Left renal pelvis (tissue), 4 donors: Measurements from ENCODE around the gene IFNGR1. TPM values are rescaled to one million over a fixed set of nuclear protein-coding genes. Genes with fewer than 3 reads are reported as not detected.
"Not testable (repeated sequence)": the region's sequence is repeated elsewhere in the genome, so short reads cannot be mapped to it uniquely, and the experiment has no call there.

ENCODE experiments used
- DNase-seq, 4 donors: peaks; one replicate each; pipeline ENCODE4 v3.0.0-alpha.2; 2013; ENCODE audit warnings: low read depth in 4 of 4, low spot score in 3 of 4
- polyA plus RNA-seq, 4 donors: library from polyadenylated mRNA; unstranded; fragments of 120-200 nt; gene quantifications; one replicate each; pipeline ENCODE4 v1.2.1, GENCODE V29; 2013; ENCODE audit not compliant: insufficient read length in 4 of 4

The IFNGR1 gene
- polyA plus RNA-seq = 10 to 100 TPM; 54.8 to 73.7 (median 62.4) TPM

DNA sequence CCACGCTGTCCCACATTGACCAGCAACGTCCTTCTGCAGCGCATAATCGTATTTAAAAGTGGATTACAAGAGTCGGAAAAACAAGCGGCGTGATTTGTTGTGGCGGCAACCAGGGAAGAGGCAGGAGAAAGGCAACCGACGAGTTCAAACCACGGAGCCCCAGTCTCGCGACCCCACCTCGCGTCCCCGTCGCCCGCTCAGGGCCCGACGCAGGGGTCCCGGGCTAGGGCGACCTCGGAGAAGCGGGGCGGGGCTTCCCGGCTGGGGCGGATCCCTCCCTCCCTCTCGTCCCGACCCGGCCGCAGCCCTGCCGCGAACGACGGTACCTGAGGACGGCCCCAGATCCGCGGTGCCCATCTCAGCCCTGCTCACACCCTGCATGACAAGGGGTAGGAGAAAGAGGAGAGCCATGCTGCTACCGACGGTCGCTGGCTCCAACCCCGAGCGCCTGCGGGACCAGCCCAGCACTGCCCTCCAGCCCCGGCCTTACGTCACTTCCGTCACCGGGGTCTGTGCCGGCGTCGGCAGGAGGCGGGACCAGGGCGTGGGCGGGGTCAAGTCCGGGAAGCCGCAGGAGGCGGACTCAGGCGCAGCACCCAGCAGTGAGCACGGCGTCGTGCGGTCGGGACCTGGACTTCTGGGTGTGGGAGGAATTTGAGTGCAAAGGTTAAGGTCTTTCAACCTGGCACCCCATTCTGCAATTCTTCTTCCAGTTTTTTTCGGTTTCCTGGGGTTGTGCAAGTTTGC, at the start of gene IFNGR1:
TSS of gene IFNGR1 (minus strand) at position 469 of the 747 bp plus-strand sequence. CDS start at position 411, 58 bp downstream.
- DNase-seq = peak; percentile 83 to 91 (median 88)

- DNase-seq = no peak
Measured at GRCh38 chr6:137268911-137269310, 49.7 kb upstream of the IFNGR1 start.

DNA sequence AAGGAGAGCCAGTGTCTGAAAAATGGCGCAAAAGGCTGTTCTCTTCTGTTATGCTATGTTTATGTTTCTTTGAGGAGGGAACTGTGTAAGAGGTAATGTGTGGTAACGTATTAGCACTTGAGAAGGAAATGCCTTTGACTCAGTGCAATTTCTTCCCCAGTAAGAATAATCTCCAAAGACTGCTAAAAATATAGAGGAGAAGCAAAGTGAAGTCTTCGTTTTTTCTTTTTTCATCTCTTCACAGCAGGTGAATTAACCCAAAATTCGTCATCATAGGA, 47.1 kb upstream of the IFNGR1 start:
- no peak for DNase-seq

DNA sequence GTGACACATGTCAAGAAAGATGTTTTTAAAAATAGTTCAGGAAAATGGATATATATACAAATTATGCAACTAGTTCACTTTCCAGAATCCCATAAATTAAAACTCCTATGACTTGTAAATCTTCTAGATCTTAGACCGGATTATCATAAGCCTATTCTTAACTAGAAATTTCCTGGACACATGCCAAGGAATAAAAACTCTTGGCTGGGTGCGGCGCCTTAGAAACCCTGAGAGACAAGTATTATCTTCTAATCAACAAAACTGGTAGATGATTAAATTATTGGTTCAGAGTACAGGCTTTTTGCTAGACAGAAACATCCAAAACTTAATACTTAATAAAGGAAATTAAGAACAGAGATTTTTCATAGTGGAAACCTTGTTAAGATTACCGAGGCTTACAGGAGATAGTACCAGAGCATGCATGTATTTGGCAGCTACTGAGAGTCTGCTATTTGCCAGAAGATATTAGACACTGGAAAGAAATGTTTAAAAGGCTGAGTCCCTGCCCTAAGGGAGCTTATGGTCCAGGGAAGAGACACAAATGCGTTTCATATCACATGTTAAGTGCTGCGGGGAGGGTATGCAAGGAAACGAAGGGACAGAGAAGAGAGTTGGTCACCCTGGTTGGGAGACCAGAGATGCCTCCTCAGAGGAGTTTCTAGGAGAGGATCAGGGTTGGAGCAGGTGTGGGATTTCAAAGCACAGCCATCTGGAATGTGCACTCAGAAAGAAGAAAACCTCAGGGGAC, 46.5 kb upstream of the IFNGR1 start:
- DNase-seq = no peak

DNA sequence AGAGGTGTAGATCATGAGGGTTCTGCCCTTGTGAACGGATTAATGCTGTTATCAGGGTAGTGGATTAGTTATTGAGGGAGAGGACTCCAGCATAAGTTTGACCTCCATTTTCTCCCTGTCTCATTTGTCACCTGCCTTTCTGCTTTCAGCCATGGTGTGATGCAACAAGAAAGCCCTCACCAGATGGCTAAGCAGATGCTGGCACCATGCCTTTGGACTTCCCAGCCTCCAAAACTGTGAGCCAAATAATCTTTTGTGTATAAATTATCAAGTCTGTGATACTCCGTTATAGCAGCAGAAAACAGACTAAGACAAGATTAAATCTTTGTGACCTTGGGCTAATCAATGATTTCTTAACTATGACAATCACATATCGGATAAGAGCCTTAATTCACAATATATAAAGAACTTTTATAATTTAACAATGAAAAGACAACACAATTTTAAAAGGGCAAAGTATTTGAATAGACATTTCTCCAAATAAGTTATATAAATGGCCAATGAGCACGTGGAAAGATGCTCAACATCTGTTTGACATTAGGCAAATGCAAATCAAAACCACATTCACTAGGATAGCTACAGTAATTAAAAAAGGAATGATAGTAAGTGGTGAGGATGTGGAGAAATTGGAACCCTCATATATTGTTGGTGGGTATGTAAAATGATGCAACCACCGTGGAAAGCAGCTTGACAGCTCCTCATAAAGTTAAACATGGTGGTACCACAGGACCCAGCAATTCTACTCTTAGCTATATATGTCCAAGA, 45.3 kb upstream of the IFNGR1 start:
- no peak for DNase-seq

GRCh38 chr6:137261761-137262160, 42.6 kb upstream of the IFNGR1 start:
- no peak for DNase-seq

GRCh38 chr6:137261361-137261760, 42.2 kb upstream of the IFNGR1 start:
- peak in 1 of 4 donors; percentile 27 for DNase-seq

- no peak for DNase-seq
Measured at GRCh38 chr6:137260217-137260616, 41.0 kb upstream of the IFNGR1 start.

- no peak for DNase-seq
Measured at GRCh38 chr6:137259349-137259748, 40.2 kb upstream of the IFNGR1 start.

GRCh38 chr6:137258170-137258569, 39.0 kb upstream of the IFNGR1 start:
- no peak for DNase-seq

- DNase-seq = no peak
Measured at GRCh38 chr6:137256350-137257103, 37.3 kb upstream of the IFNGR1 start.

DNA sequence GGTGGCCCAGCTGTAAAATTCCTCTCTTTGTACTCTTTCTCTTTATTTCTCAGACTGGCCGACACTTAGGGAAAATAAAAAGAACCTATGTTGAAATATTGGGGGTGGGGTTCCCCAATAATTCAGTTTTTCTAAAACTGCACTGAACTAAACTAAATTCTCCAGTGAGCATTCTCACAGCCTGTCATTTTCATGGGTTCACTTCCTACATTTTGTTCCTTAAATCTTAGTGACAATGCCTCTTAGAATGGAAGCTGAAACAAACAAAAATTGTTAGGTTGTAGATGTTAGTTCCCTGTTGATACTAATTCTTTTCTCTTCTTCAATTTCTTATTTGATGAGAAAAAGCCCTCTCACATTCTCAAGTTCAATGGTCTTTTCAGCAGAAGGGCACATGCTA, 35.8 kb upstream of the IFNGR1 start:
- no peak for DNase-seq

DNA sequence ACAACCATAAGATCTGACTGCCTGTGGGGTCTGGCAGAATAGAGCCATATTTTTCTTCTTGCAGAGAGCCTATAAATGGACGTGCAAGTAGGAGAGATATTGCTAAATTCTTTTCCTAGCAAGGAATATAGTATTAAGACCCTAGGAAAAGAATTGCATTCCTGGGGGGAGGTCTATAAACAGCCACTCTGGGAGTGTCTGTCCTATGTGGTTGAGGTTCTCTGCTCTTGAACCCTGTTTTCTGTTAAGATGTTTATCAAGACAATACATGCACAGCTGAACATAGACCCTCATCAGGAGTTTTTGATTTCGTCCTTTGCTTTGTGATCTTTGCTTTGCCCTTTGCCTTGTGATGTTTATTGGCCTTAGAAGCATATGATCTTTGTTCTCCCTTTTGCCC, 35.2 kb upstream of the IFNGR1 start:
- not testable (repeated sequence) for DNase-seq

DNA sequence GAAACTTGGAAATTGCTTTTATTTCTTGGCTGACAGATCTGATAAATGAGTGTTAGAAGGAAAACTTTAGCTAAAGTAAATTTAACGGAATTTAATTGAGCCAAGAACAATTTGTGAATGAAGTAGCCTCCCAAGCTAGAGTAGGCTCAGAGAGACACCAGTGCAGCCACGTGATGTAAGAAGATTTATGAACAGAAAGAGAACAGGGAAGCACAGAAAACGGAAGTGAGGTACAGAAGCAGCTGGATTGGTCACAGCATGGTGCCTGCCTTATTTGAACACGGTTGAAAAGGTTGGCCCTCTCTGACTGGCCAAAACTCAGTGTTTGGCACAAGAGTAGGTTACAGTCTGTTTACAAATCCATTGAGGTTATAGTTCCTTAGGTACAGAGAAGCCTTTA, 29.5 kb upstream of the IFNGR1 start:
- DNase-seq = no peak

DNA sequence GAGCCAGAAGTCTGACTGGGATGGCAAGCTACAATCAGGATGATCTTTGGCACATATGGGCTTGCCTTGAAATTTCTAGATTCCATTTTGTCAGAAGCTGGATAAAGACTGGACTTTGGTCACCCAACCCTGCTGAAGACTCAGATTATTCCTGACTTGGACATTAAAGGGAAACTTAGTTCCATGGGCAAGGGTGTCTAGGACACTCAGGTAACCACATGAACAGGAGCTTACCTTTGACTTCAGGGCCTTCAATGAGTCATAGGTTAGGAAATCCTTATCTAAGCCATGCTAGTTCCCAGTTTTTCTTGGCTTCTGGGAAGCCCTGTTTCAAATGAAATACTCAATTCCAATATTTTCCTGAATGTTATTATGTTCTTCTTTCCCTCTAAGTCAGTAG, 28.5 kb upstream of the IFNGR1 start:
- DNase-seq = no peak

- no peak for DNase-seq
Measured at GRCh38 chr6:137246791-137247202, 27.6 kb upstream of the IFNGR1 start.

DNA sequence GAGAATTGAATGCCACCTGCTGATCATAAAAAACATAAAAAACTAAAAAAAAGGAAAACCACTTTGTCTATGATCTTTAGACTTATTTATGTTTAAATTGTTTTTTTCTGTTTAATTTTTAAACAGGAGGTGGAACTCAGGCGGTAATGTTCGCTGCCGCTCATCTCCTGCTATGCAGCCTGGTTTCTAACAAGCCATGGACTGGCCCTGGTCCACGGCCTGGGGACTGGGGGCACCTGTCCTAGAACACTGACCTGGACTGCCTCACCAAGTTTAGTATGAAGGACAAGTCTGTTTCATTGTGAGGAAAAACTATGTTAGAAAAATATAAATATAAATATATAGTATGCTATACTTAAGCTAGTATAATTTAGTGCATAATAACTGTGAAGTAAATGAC, 27.0 kb upstream of the IFNGR1 start:
- DNase-seq = no peak

- DNase-seq = no peak
Measured at GRCh38 chr6:137241481-137242038, 22.4 kb upstream of the IFNGR1 start.

- no peak for DNase-seq
Measured at GRCh38 chr6:137240168-137240567, 21.0 kb upstream of the IFNGR1 start.

GRCh38 chr6:137237413-137238170, 18.4 kb upstream of the IFNGR1 start:
- DNase-seq = no peak
